Liver (tissue), 9 donors: ENCODE data around the gene ULBP1. TPM values are rescaled to one million over a fixed set of nuclear protein-coding genes. Genes with fewer than 3 reads are reported as not detected.
"Not testable (repeated sequence)": the region's sequence is repeated elsewhere in the genome, so short reads cannot be mapped to it uniquely, and the experiment has no call there.

ENCODE experiments used
- DNase-seq: peaks from one replicate; pipeline ENCODE4 v3.0.0-alpha.2; 2017; ENCODE audit warnings: low spot score
- H3K27ac ChIP-seq, 2 donors: one replicate each; pipeline ENCODE4 v1.7.0; 2013; ENCODE audit warnings: inconsistent platforms in 2 of 2, low read length in 2 of 2, control low read depth in 1 of 2, low read depth in 1 of 2, mild to moderate bottlenecking in 1 of 2
- H3K27me3 ChIP-seq, 4 donors: one replicate each; pipeline versions ENCODE4 v1.6.1 to v1.7.0; 2013; ENCODE audit warnings: low read length in 3 of 4, inconsistent platforms in 1 of 4, mild to moderate bottlenecking in 1 of 4, moderate library complexity in 1 of 4; ENCODE audit not compliant: control insufficient read depth in 4 of 4, insufficient read depth in 4 of 4
- H3K36me3 ChIP-seq, 4 donors: one replicate each; pipeline versions ENCODE4 v1.6.1 to v1.7.0; 2013; ENCODE audit warnings: low read length in 3 of 4, mild to moderate bottlenecking in 3 of 4, low read depth in 1 of 4, moderate library complexity in 1 of 4; ENCODE audit not compliant: control insufficient read depth in 4 of 4, insufficient read depth in 3 of 4
- H3K4me1 ChIP-seq, 4 donors: one replicate each; pipeline versions ENCODE4 v1.6.1 to v1.7.0; 2013; ENCODE audit warnings: low read length in 3 of 4, mild to moderate bottlenecking in 3 of 4, moderate library complexity in 1 of 4; ENCODE audit not compliant: control insufficient read depth in 4 of 4, insufficient read depth in 4 of 4
- H3K4me3 ChIP-seq, 3 donors: one replicate each; pipeline versions ENCODE4 v1.6.1 to v1.7.0; 2013; ENCODE audit warnings: low read length in 3 of 3, control low read depth in 1 of 3, low read depth in 1 of 3, mild to moderate bottlenecking in 1 of 3
- H3K9ac ChIP-seq, 2 donors: one replicate each; pipeline ENCODE4 v1.7.0; 2013; ENCODE audit warnings: low read length in 2 of 2, mild to moderate bottlenecking in 2 of 2, moderate library complexity in 2 of 2, control low read depth in 1 of 2, low read depth in 1 of 2
- H3K9me3 ChIP-seq, 4 donors: one replicate each; pipeline versions ENCODE4 v1.6.1 to v1.7.0; 2013; ENCODE audit warnings: low read length in 3 of 4; ENCODE audit not compliant: control insufficient read depth in 4 of 4
- ATF3 ChIP-seq: IDR thresholded peaks from 2 replicates; pipeline ENCODE4 v1.6.1; 2016; ENCODE audit warnings: antibody characterized with exemption
- CTCF ChIP-seq: fragments of 150-350 bp; IDR thresholded peaks from 2 replicates; pipeline ENCODE4 v1.5.1; 2017; ENCODE audit warnings: improper control_type of control experiment, low read depth, low read length; ENCODE audit not compliant: missing input control
- EGR1 ChIP-seq, 2 donors: IDR thresholded peaks; 2 replicates each; pipeline ENCODE4 v1.6.1; 2016 to 2018; ENCODE audit warnings: antibody characterized with exemption in 2 of 2, low read depth in 2 of 2
- FOXA2 ChIP-seq: IDR thresholded peaks from 2 replicates; pipeline ENCODE4 v1.6.1; 2016; ENCODE audit warnings: antibody characterized with exemption
- GABPA ChIP-seq, 2 donors: IDR thresholded peaks in 1 of 2; conservative IDR thresholded peaks in 1 of 2; 2 replicates each; pipeline ENCODE4 v1.6.1; 2016; ENCODE audit warnings: antibody characterized with exemption in 2 of 2, mild to moderate bottlenecking in 1 of 2, moderate library complexity in 1 of 2
- HNF4A ChIP-seq, 2 donors: conservative IDR thresholded peaks; 2 replicates each; pipeline ENCODE4 v1.6.1; 2016; ENCODE audit warnings: antibody characterized with exemption in 2 of 2, mild to moderate bottlenecking in 2 of 2
- HNF4G ChIP-seq: IDR thresholded peaks from 2 replicates; pipeline ENCODE4 v1.6.1; 2016; ENCODE audit warnings: antibody characterized with exemption
- JUND ChIP-seq, 2 donors: IDR thresholded peaks; 2 replicates each; pipeline ENCODE4 v1.6.1; 2016; ENCODE audit warnings: antibody characterized with exemption in 2 of 2
- MAX ChIP-seq: IDR thresholded peaks from 2 replicates; pipeline ENCODE4 v1.6.1; 2016; ENCODE audit warnings: antibody characterized with exemption
- REST ChIP-seq: IDR thresholded peaks from 2 replicates; pipeline ENCODE4 v1.6.1; 2016; ENCODE audit warnings: antibody characterized with exemption, mild to moderate bottlenecking
- RXRA ChIP-seq, 2 donors: IDR thresholded peaks; 2 replicates each; pipeline ENCODE4 v1.6.1; 2017 to 2018; ENCODE audit warnings: antibody characterized with exemption in 2 of 2, mild to moderate bottlenecking in 1 of 2
- SP1 ChIP-seq: IDR thresholded peaks from 2 replicates; pipeline ENCODE4 v1.6.1; 2018; ENCODE audit warnings: antibody characterized with exemption, mild to moderate bottlenecking
- TAF1 ChIP-seq: conservative IDR thresholded peaks from 2 replicates; pipeline ENCODE4 v1.6.1; 2016; ENCODE audit warnings: antibody characterized with exemption, mild to moderate bottlenecking
- YY1 ChIP-seq: IDR thresholded peaks from 2 replicates; pipeline ENCODE4 v1.6.1; 2016; ENCODE audit warnings: antibody characterized with exemption, mild to moderate bottlenecking
- ZBTB33 ChIP-seq: IDR thresholded peaks from 2 replicates; pipeline ENCODE4 v1.6.1; 2016; ENCODE audit warnings: antibody characterized with exemption
- WGBS: extraction: QIAGEN DNeasy Blood & Tissue Kit; methylation state at CpG from one replicate; pipeline ENCODE4 v1.1.7; 2013; 5-methylcytosine and 5-hydroxymethylcytosine counted together
- polyA plus RNA-seq, 2 donors: library from polyadenylated mRNA; stranded (reverse) in 1 of 2; unstranded in 1 of 2; fragments of 200-250 nt in 1 of 2; fragments of >200 nt in 1 of 2; fragmentation: Nextera tagmentation in 1 of 2; extraction: Ambion mirVana in 1 of 2; gene quantifications; one replicate each; pipeline versions ENCODE4 v1.2.1 to v1.2.3, GENCODE V29; 2013 to 2015
- total RNA-seq, 2 donors: library from RNA; depleted of rRNA; stranded (reverse); fragments of >200 nt; gene quantifications; one replicate each; pipeline ENCODE4 v1.2.3, GENCODE V29; 2014
- donor health status: healthy.
- donor health status: healthy.
- donor health status: healthy.
- donor health status: healthy.
- donor health status: healthy.

The ULBP1 gene
- total and polyA plus RNA-seq, 4 donors: under 0.01 to 0.05 (median 0.03) TPM; not detected in 1

GRCh38 chr6:150003599-150003998, 39.9 kb downstream of the ULBP1 start:
- DNase-seq, H3K4me3 ChIP-seq, H3K9ac ChIP-seq, H3K27ac ChIP-seq, H3K36me3 ChIP-seq, H3K27me3 ChIP-seq, H3K9me3 ChIP-seq: not testable (repeated sequence)
- peaks cover 0 to 14% (median 2%) of the 10 kb centered on the region in 4 donors for H3K4me1 ChIP-seq
- WGBS: 98% methylated on average over 3 of the region's 3 CpGs

- DNase-seq: no peak
- Histone ChIP-seq H3K36me3 (no peaks in the 10 kb centered on the region), H3K9ac (no peak overlapping the region), H3K4me3 (peak overlapping the region in 2 of 3 donors; percentile 39 to 76), H3K4me1 (peaks cover 0 to 14% (median 2%) of the 10 kb centered on the region in 4 donors), H3K9me3 (no peaks in the 10 kb centered on the region), H3K27ac (no peak overlapping the region), H3K27me3 (no peaks in the 10 kb centered on the region)
- TF ChIP-seq HNF4A (conservative IDR thresholded peaks at IDR 0.05) (no peak), YY1 (no peak), HNF4G (no peak), MAX (no peak), SP1 (no peak), RXRA (IDR thresholded peaks at IDR 0.05) (no peak), ATF3 (no peak), FOXA2 (no peak), GABPA (IDR thresholded peaks at IDR 0.05 in 1 of 2, conservative IDR thresholded peaks at IDR 0.05 in 1 of 2) (no peak), JUND (IDR thresholded peaks at IDR 0.05) (no peak), EGR1 (IDR thresholded peaks at IDR 0.05; ENCODE audit: low read depth in 2 of 2) (no peak), TAF1 (no peak), CTCF (no peak)
- 50% methylated on average over 14 of the region's 14 CpGs for WGBS
These were observed 40.5 kb downstream of the ULBP1 start for GRCh38 chr6:150004101-150004782.

GRCh38 chr6:150004783-150005717, 41.3 kb downstream of the ULBP1 start:
- Histone ChIP-seq H3K27me3 (no peaks in the 10 kb centered on the region), H3K4me3 (peak overlapping the region; percentile 39 to 76 (median 63)), H3K9me3 (no peaks in the 10 kb centered on the region), H3K4me1 (peaks cover 0 to 14% (median 2%) of the 10 kb centered on the region in 4 donors), H3K36me3 (no peaks in the 10 kb centered on the region), H3K27ac (peak overlapping the region in 1 of 2 donors; percentile 20), H3K9ac (no peak overlapping the region)
- DNase-seq: peak; percentile 93
- WGBS: under 1% methylated on average over 79 of the region's 79 CpGs
- TF ChIP-seq ATF3 (no peak), SP1 (peak; percentile 47), GABPA (IDR thresholded peaks at IDR 0.05 in 1 of 2, conservative IDR thresholded peaks at IDR 0.05 in 1 of 2) (no peak), FOXA2 (no peak), ZBTB33 (no peak), HNF4G (no peak), EGR1 (IDR thresholded peaks at IDR 0.05; ENCODE audit: low read depth in 2 of 2) (no peak), HNF4A (conservative IDR thresholded peaks at IDR 0.05) (peak in 1 of 2 donors; percentile 25), MAX (no peak), REST (no peak)
